Fibroblast of lung (primary cell): ENCODE measurements around the gene UGT2B10.
"Not testable (repeated sequence)": the region's sequence is repeated elsewhere in the genome, so short reads cannot be mapped to it uniquely, and the experiment has no call there.

Experiments
- EZH2 ChIP-seq: IDR thresholded peaks from 2 replicates; pipeline ENCODE4 v1.5.1; 2012; ENCODE audit warnings: low read length, control low read depth, mild to moderate bottlenecking; ENCODE audit errors: missing control alignments
- TF ChIP-seq, protein P1 (sequence below), 2 donors: IDR thresholded peaks in 1 of 2; conservative IDR thresholded peaks in 1 of 2; 1 replicate in 1 of 2; 2 replicates in 1 of 2; pipeline ENCODE4 v1.5.1; 2011 to 2012; ENCODE audit warnings: low read length in 2 of 2, control low read depth in 1 of 2, inconsistent platforms in 1 of 2, low read depth in 1 of 2, mild to moderate bottlenecking in 1 of 2

DNA sequence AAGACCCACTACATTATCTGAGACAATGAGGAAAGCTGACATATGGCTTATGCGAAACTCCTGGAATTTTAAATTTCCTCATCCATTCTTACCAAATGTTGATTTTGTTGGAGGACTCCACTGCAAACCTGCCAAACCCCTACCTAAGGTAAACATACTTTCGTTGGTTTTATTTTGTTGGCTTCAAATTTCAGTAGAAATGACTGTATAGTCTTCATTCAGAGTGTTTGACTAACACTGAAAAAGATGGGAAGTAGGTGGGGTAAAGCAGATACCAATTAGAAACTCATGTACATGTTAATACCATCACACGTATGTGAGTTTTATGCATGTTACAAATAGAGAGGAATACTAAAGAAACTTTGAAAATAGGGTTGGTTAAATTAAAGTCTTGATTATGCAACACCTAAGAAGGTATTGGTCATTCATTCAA lies 2.3 kb downstream of the UGT2B10 start:
- TF ChIP-seq, protein P1, sequence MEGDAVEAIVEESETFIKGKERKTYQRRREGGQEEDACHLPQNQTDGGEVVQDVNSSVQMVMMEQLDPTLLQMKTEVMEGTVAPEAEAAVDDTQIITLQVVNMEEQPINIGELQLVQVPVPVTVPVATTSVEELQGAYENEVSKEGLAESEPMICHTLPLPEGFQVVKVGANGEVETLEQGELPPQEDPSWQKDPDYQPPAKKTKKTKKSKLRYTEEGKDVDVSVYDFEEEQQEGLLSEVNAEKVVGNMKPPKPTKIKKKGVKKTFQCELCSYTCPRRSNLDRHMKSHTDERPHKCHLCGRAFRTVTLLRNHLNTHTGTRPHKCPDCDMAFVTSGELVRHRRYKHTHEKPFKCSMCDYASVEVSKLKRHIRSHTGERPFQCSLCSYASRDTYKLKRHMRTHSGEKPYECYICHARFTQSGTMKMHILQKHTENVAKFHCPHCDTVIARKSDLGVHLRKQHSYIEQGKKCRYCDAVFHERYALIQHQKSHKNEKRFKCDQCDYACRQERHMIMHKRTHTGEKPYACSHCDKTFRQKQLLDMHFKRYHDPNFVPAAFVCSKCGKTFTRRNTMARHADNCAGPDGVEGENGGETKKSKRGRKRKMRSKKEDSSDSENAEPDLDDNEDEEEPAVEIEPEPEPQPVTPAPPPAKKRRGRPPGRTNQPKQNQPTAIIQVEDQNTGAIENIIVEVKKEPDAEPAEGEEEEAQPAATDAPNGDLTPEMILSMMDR (conservative IDR thresholded peaks at IDR 0.05 in 1 of 2, IDR thresholded peaks at IDR 0.05 in 1 of 2; ENCODE audit: low read depth in 1 of 2, low read length in 2 of 2) = not testable (repeated sequence)
- not testable (repeated sequence) for TF ChIP-seq EZH2
